Activated naive CD8-positive, alpha-beta T cell treated with anti-CD3 and anti-CD28 coated beads for 36 hours (primary cell): ENCODE data around the gene TAX1BP3. TPM values are rescaled to one million over a fixed set of nuclear protein-coding genes. Genes with fewer than 3 reads are reported as not detected.
"Not testable (repeated sequence)": the region's sequence is repeated elsewhere in the genome, so short reads cannot be mapped to it uniquely, and the experiment has no call there.

Source experiments
- DNase-seq: peaks from one replicate; pipeline ENCODE4 v3.0.0; 2021
- H3K27ac Mint-ChIP-seq: one replicate; pipeline ENCODE4 v1.8.0; 2022; ENCODE audit warnings: mild to moderate bottlenecking, moderate library complexity, mixed read lengths
- H3K27me3 Mint-ChIP-seq: one replicate; pipeline ENCODE4 v1.8.0; 2022; ENCODE audit warnings: mild to moderate bottlenecking, mixed read lengths
- H3K36me3 Mint-ChIP-seq: one replicate; pipeline ENCODE4 v1.8.0; 2021; ENCODE audit warnings: mild to moderate bottlenecking, mixed read lengths
- H3K4me1 Mint-ChIP-seq: one replicate; pipeline ENCODE4 v1.8.0; 2021; ENCODE audit warnings: mixed read lengths
- H3K4me3 Mint-ChIP-seq: one replicate; pipeline ENCODE4 v1.8.0; 2022; ENCODE audit warnings: mild to moderate bottlenecking, moderate library complexity, mixed read lengths
- H3K9me3 Mint-ChIP-seq: one replicate; pipeline ENCODE4 v1.8.0; 2022; ENCODE audit warnings: mixed read lengths
- total RNA-seq, 2 experiments: library from RNA; stranded (reverse); gene quantifications; one replicate each; pipeline ENCODE4 v1.2.3, GENCODE V29; 2021

The TAX1BP3 gene, protein sequence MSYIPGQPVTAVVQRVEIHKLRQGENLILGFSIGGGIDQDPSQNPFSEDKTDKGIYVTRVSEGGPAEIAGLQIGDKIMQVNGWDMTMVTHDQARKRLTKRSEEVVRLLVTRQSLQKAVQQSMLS
- 10 to 100 TPM; 12.3 to 13.6 TPM for total RNA-seq

- H3K27me3 Mint-ChIP-seq: no peaks in the 10 kb centered on the region
- H3K4me1 Mint-ChIP-seq: peaks cover 17% of the 10 kb centered on the region
- peaks cover 16% of the 10 kb centered on the region for H3K36me3 Mint-ChIP-seq
- DNase-seq: peak; percentile 100
- H3K27ac Mint-ChIP-seq: peak within 1 kb of the TSS; percentile 92
- peak within 1 kb of the TSS; percentile 95 for H3K4me3 Mint-ChIP-seq
- H3K9me3 Mint-ChIP-seq: no peaks in the 10 kb centered on the region
Measured at GRCh38 chr17:3668279-3669084, at the start of gene TAX1BP3, which contains the start of gene EMC6. TSS of gene TAX1BP3 (minus strand) at chr17:3668578. CDS start at chr17:3668526, 52 bp downstream. TSS of gene EMC6 (plus strand) at chr17:3668812. CDS start at chr17:3669147, 335 bp downstream.

- Mint-ChIP-seq H3K4me1 (peaks cover 41% of the 10 kb centered on the region), H3K36me3 (peaks cover 53% of the 10 kb centered on the region), H3K27me3 (no peaks in the 10 kb centered on the region), H3K27ac (no peak overlapping the region), H3K9me3 (no peaks in the 10 kb centered on the region), H3K4me3 (no peak overlapping the region)
- no peak for DNase-seq
Measured at GRCh38 chr17:3715296-3715695, 46.9 kb upstream of the TAX1BP3 start.

- H3K36me3 Mint-ChIP-seq: peaks cover 40% of the 10 kb centered on the region
- DNase-seq: peak; percentile 24
- no peaks in the 10 kb centered on the region for H3K27me3 Mint-ChIP-seq
- no peaks in the 10 kb centered on the region for H3K9me3 Mint-ChIP-seq
- H3K27ac Mint-ChIP-seq: peak overlapping the region; percentile 84
- peak overlapping the region; percentile 15 for H3K4me3 Mint-ChIP-seq
- peaks cover 46% of the 10 kb centered on the region for H3K4me1 Mint-ChIP-seq
Measured at GRCh38 chr17:3712811-3713463, 44.6 kb upstream of the TAX1BP3 start.

DNA sequence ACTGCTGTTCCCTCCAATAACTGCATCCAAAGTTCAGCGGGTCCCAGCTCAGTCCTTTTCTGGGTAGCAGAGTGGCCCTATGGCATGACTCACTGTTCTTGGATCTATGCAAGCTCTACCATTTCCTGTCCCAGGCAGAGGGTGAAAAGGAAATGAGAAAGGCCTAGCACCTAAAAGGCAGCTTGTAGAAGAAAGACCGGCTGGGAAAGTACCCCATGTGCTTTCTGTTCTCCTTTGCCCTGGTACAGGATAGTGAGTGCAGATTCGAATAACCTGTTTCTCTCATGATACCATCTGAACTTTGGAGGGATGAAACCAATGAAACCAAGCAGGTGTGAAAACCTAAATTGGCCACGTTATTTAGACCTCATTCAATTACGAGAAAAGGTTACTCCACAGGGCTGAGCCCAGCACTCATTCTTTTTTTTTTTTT, 42.6 kb upstream of the TAX1BP3 start:
- H3K4me3 Mint-ChIP-seq: peak overlapping the region; percentile 22
- peaks cover 29% of the 10 kb centered on the region for H3K36me3 Mint-ChIP-seq
- peaks cover 44% of the 10 kb centered on the region for H3K4me1 Mint-ChIP-seq
- no peaks in the 10 kb centered on the region for H3K9me3 Mint-ChIP-seq
- H3K27me3 Mint-ChIP-seq: no peaks in the 10 kb centered on the region
- H3K27ac Mint-ChIP-seq: peak overlapping the region; percentile 80
- peak; percentile 75 for DNase-seq

GRCh38 chr17:3708366-3708765, 40.0 kb upstream of the TAX1BP3 start:
- Mint-ChIP-seq H3K27me3 (no peaks in the 10 kb centered on the region), H3K9me3 (no peaks in the 10 kb centered on the region), H3K4me3 (no peak overlapping the region), H3K36me3 (peaks cover 18% of the 10 kb centered on the region), H3K27ac (peak overlapping the region; percentile 76), H3K4me1 (peaks cover 42% of the 10 kb centered on the region)
- DNase-seq: no peak

- DNase-seq, H3K36me3 Mint-ChIP-seq, H3K27ac Mint-ChIP-seq, H3K9me3 Mint-ChIP-seq, H3K4me3 Mint-ChIP-seq, H3K27me3 Mint-ChIP-seq: not testable (repeated sequence)
- peaks cover 23% of the 10 kb centered on the region for H3K4me1 Mint-ChIP-seq
Measured at GRCh38 chr17:3705718-3705984, 37.3 kb upstream of the TAX1BP3 start.

- H3K36me3 Mint-ChIP-seq: peaks cover 2% of the 10 kb centered on the region
- DNase-seq: no peak
- no peaks in the 10 kb centered on the region for H3K27me3 Mint-ChIP-seq
- H3K4me3 Mint-ChIP-seq: no peak overlapping the region
- peaks cover 20% of the 10 kb centered on the region for H3K4me1 Mint-ChIP-seq
- H3K9me3 Mint-ChIP-seq: peaks cover 4% of the 10 kb centered on the region
- H3K27ac Mint-ChIP-seq: no peak overlapping the region
Measured at GRCh38 chr17:3704931-3705717, 36.7 kb upstream of the TAX1BP3 start.

DNA sequence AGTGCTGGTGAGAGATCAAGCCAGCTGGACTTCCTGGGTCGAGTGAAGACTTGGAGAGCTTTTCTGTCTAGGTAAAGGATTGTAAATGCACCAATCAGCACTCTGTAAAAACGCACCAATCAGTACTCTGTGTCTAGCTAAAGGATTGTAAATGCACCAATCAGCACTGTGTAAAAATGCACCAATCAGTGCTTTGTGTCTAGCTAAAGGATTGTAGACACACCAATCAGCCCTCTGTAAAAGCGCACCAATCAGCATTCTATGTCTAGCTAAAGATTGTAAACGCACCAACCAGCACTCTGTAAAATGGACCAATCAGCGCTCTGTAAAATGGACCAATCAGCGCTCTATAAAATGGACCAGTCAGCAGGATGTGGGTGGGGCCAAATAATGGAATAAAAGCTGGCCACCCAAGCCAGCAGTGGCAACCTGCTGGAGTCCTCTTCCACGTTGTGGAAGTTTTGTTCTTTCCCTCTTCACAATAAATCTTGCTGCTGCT, 33.7 kb upstream of the TAX1BP3 start:
- not testable (repeated sequence) for H3K9me3 Mint-ChIP-seq, H3K27me3 Mint-ChIP-seq, DNase-seq, H3K36me3 Mint-ChIP-seq, H3K4me3 Mint-ChIP-seq, H3K4me1 Mint-ChIP-seq, H3K27ac Mint-ChIP-seq

GRCh38 chr17:3699951-3700350, 31.6 kb upstream of the TAX1BP3 start:
- no peak for DNase-seq
- peaks cover 6% of the 10 kb centered on the region for H3K9me3 Mint-ChIP-seq
- no peak overlapping the region for H3K27ac Mint-ChIP-seq
- H3K4me1 Mint-ChIP-seq: peaks cover 6% of the 10 kb centered on the region
- H3K4me3 Mint-ChIP-seq: no peak overlapping the region
- H3K27me3 Mint-ChIP-seq: no peaks in the 10 kb centered on the region
- H3K36me3 Mint-ChIP-seq: peaks cover 2% of the 10 kb centered on the region

- DNase-seq: no peak
- H3K4me1 Mint-ChIP-seq: peaks cover 16% of the 10 kb centered on the region
- no peak overlapping the region for H3K4me3 Mint-ChIP-seq
Measured at GRCh38 chr17:3698139-3698538, 29.8 kb upstream of the TAX1BP3 start.

GRCh38 chr17:3697103-3697476, 28.7 kb upstream of the TAX1BP3 start:
- Mint-ChIP-seq H3K27ac (no peak overlapping the region), H3K36me3 (no peaks in the 10 kb centered on the region), H3K4me1 (peaks cover 17% of the 10 kb centered on the region), H3K9me3 (peaks cover 2% of the 10 kb centered on the region), H3K27me3 (no peaks in the 10 kb centered on the region), H3K4me3 (no peak overlapping the region)
- DNase-seq: no peak

More at GRCh38 chr17:3698139-3698538, 29.8 kb upstream of the TAX1BP3 start:
- peaks cover 2% of the 10 kb centered on the region for H3K36me3 Mint-ChIP-seq
- no peaks in the 10 kb centered on the region for H3K27me3 Mint-ChIP-seq
- H3K9me3 Mint-ChIP-seq: peaks cover 6% of the 10 kb centered on the region
- no peak overlapping the region for H3K27ac Mint-ChIP-seq

DNA sequence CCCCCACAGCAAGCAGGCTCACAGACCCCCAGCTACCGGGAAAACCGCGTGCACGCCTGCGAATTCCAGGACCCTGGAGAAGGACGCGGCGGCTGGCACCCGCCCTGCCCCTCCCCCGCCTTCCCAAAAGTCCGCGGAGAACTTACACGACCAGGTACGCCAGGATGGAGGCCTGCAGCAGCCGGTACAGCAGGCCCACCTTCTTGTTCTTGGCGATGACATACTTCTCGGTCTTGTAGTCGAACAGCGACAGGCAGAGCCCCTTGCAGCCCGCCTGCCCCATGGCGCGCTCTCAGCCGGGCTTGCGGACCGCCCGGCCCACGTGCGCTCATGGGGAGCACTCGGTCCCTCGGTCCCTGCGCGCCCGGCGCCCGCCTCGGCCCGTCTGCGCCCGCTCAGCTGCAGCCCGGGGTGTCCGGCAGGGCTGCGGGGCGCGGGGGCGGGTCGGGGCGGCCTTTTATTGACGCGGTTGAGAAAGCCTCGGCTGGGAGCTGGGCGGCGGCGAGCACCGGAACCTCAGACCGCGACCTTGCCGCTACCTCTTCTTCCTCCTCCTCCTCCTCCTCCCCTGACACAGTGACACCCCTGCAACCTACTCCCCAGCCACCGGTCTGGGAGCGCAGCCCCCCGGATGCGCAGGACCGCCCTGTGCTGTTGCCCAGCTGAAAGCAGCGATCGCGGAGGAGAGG, 27.5 kb upstream of the TAX1BP3 start, which contains the start of gene P2RX5:
Gene P2RX5 (minus strand): TSS at position 433 of the 689 bp plus-strand sequence. CDS start 150 bp downstream, at position 283.
- peaks cover 17% of the 10 kb centered on the region for H3K4me1 Mint-ChIP-seq
- peak within 1 kb of the TSS; percentile 90 for H3K4me3 Mint-ChIP-seq
- H3K27me3 Mint-ChIP-seq: no peaks in the 10 kb centered on the region
- peak within 1 kb of the TSS; percentile 90 for H3K27ac Mint-ChIP-seq
- no peaks in the 10 kb centered on the region for H3K36me3 Mint-ChIP-seq
- peak; percentile 61 for DNase-seq
- H3K9me3 Mint-ChIP-seq: peaks cover 2% of the 10 kb centered on the region

DNA sequence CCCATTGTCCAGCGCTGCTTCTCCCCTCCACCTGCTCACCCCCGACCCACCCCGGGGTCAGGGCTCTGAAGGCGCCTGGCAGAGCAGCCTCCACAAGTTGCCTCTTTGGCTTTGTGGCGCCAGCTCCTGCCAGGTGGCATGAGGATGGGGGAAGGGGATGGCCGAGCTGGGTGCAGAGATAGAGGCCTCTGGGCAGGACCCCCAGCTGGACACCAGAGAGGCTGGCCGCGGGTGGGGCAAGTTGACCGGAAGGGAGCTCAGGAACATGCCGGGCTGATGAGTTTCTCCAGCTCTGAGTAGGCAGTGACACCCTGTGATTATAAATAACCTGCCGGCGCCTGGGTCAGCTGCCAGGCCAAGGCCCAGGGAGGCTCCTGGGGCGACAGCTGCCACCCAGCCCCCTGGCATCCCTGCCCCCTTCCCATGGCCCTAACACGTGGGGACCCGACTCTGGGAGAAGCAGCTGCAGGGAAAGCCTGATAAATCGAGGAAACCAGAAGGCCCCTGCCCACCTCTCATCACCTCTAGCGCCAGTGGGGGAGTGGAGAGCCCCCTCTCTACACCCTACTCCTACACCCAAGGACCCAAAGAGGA, 26.8 kb upstream of the TAX1BP3 start:
- no peak for DNase-seq
- H3K27me3 Mint-ChIP-seq: no peaks in the 10 kb centered on the region
- peak overlapping the region; percentile 77 for H3K27ac Mint-ChIP-seq
- H3K36me3 Mint-ChIP-seq: no peaks in the 10 kb centered on the region
- peaks cover 16% of the 10 kb centered on the region for H3K4me1 Mint-ChIP-seq
- H3K4me3 Mint-ChIP-seq: peak overlapping the region; percentile 85
- peaks cover 2% of the 10 kb centered on the region for H3K9me3 Mint-ChIP-seq

- Mint-ChIP-seq H3K4me3 (peak overlapping the region; percentile 85), H3K4me1 (peaks cover 16% of the 10 kb centered on the region), H3K27ac (no peak overlapping the region), H3K27me3 (no peaks in the 10 kb centered on the region), H3K36me3 (peaks cover 4% of the 10 kb centered on the region), H3K9me3 (peaks cover 2% of the 10 kb centered on the region)
- DNase-seq: peak; percentile 65
Measured at GRCh38 chr17:3693829-3694231, 25.5 kb upstream of the TAX1BP3 start.
